Mucosa of descending colon (tissue), 3 donors: ENCODE results near the gene RANBP10. TPM values are rescaled to one million over a fixed set of nuclear protein-coding genes. Genes with fewer than 3 reads are reported as not detected.
"Not testable (repeated sequence)": the region's sequence is repeated elsewhere in the genome, so short reads cannot be mapped to it uniquely, and the experiment has no call there.

Experiments used
- ATAC-seq: fragments of 200-7000 bp; cut with Tn5 transposase; one replicate; pipeline ENCODE4 v1.9.1; 2020; ENCODE audit warnings: mild to moderate bottlenecking, moderate library complexity
- DNase-seq, 3 donors: peaks; one replicate each; pipeline ENCODE4 v3.0.0-alpha.2; 2020
- H3K36me3 ChIP-seq: fragments of 200-600 bp; one replicate; pipeline ENCODE4 v1.8.0; 2021; ENCODE audit warnings: low read depth, mild to moderate bottlenecking
- H3K4me1 ChIP-seq: fragments of 200-600 bp; one replicate; pipeline ENCODE4 v1.8.0; 2021; ENCODE audit warnings: low read depth, mild to moderate bottlenecking
- H3K4me3 ChIP-seq: fragments of 200-600 bp; one replicate; pipeline ENCODE4 v1.8.0; 2021; ENCODE audit warnings: mild to moderate bottlenecking
- H3K9me3 ChIP-seq: fragments of 200-600 bp; one replicate; pipeline ENCODE4 v1.8.0; 2021; ENCODE audit warnings: mild to moderate bottlenecking
- CTCF ChIP-seq: fragments of 200-600 bp; IDR thresholded peaks from one replicate; pipeline ENCODE4 v1.8.0; 2022; ENCODE audit warnings: antibody characterized with exemption, mild to moderate bottlenecking
- intact Hi-C, 2 donors: fragments of 100-400 bp; cut with DNase I in 1 of 2; cut with micrococcal nuclease in 1 of 2; formaldehyde crosslinking; loops; one replicate each; pipeline versions ENCODE4 v1.11.0 to v1.11.1; 2022; cut with DNase I, micrococcal nuclease
- total RNA-seq, 3 donors: library from RNA; stranded (reverse); fragmentation: NEBNext Ultra II Directional in 2 of 3; extraction: Animal tissue kit (Norgen Biotek cat#: 25700) in 2 of 3; gene quantifications; one replicate each; pipeline versions ENCODE4 v1.2.1 to v1.2.4, GENCODE V29; 2021 to 2023
- donor health status: DM: no; HTN: no; CAD: no; lungs with moderate emphysema.
- donor health status: DM: no; HTN: no; CAD: no.
- donor health status: DM: no; HTN: yes; CAD: no.

The RANBP10 gene
- total RNA-seq, 3 donors from 2014 or later, result 19.6 to 24.1 (median 20.6) TPM

GRCh38 chr16:67842509-67843342 is 36.4 kb upstream of the RANBP10 start:
- DNase-seq (peak; percentile 60 to 79 (median 72)), ATAC-seq (peak; percentile 40)
- Histone ChIP-seq H3K4me1 (peaks cover 33% of the 10 kb centered on the region), H3K9me3 (no peaks in the 10 kb centered on the region), H3K36me3 (no peaks in the 10 kb centered on the region), H3K4me3 (peak overlapping the region; percentile 46)
- TF ChIP-seq CTCF, result no peak
- intact Hi-C loops, result no loop called here

GRCh38 chr16:67841816-67842508 is 35.6 kb upstream of the RANBP10 start, which contains the start of gene THAP11:
TSS of gene THAP11 (plus strand) at chr16:67842320. CDS start at chr16:67842555, 235 bp downstream.
- H3K36me3 ChIP-seq, result no peaks in the 10 kb centered on the region
- TF ChIP-seq CTCF, result peak; percentile 82
- intact Hi-C loops, result no loop called here

GRCh38 chr16:67841198-67841815 is 34.9 kb upstream of the RANBP10 start:
- intact Hi-C loops, result no loop called here
- H3K4me1 ChIP-seq, result peaks cover 30% of the 10 kb centered on the region
- ATAC-seq (no peak), DNase-seq (no peak)
- no peaks in the 10 kb centered on the region for H3K9me3 ChIP-seq
- no peaks in the 10 kb centered on the region for H3K36me3 ChIP-seq
- TF ChIP-seq CTCF, result no peak
- peak overlapping the region; percentile 46 for H3K4me3 ChIP-seq

More at GRCh38 chr16:67841816-67842508, 35.6 kb upstream of the RANBP10 start, which contains the start of gene THAP11:
- H3K4me3 ChIP-seq, result peak within 1 kb of the TSS; percentile 46
- DNase-seq (peak; percentile 94 to 96 (median 96)), ATAC-seq (peak; percentile 80)
- H3K9me3 ChIP-seq, result no peaks in the 10 kb centered on the region
- H3K4me1 ChIP-seq, result peaks cover 30% of the 10 kb centered on the region

- ATAC-seq, result no peak
- intact Hi-C loops, result no loop called here
- no peak for TF ChIP-seq CTCF
- Histone ChIP-seq H3K4me3 (no peak overlapping the region), H3K36me3 (peaks cover 3% of the 10 kb centered on the region), H3K9me3 (no peaks in the 10 kb centered on the region), H3K4me1 (peaks cover 11% of the 10 kb centered on the region)
- DNase-seq, result no peak
Measured at GRCh38 chr16:67837811-67838210, 31.5 kb upstream of the RANBP10 start.

GRCh38 chr16:67837190-67837589 is 30.8 kb upstream of the RANBP10 start:
- H3K4me3 ChIP-seq, intact Hi-C loops, H3K36me3 ChIP-seq, H3K9me3 ChIP-seq, ATAC-seq, DNase-seq: not testable (repeated sequence)
- peaks cover 16% of the 10 kb centered on the region for H3K4me1 ChIP-seq

GRCh38 chr16:67834242-67834614 is 27.9 kb upstream of the RANBP10 start:
- intact Hi-C loops, result no loop called here
- DNase-seq (no peak), ATAC-seq (no peak)
- H3K4me1 ChIP-seq, result peaks cover 16% of the 10 kb centered on the region
- peaks cover 3% of the 10 kb centered on the region for H3K36me3 ChIP-seq
- no peak overlapping the region for H3K4me3 ChIP-seq
- no peaks in the 10 kb centered on the region for H3K9me3 ChIP-seq
- no peak for TF ChIP-seq CTCF
